CD4-positive, alpha-beta memory T cell (primary cell): ENCODE data around the gene EFHC2. TPM values are rescaled to one million over a fixed set of nuclear protein-coding genes. Genes with fewer than 3 reads are reported as not detected.
"Not testable (repeated sequence)": the region's sequence is repeated elsewhere in the genome, so short reads cannot be mapped to it uniquely, and the experiment has no call there.

ENCODE experiments used
- CTCF ChIA-PET: fragments of 350-600 bp; sonication (Branson Sonifier 250); formaldehyde crosslinking; loops from one replicate; lab custom pipeline; 2021; ENCODE audit warnings: inconsistent platforms; ENCODE audit not compliant: partially characterized antibody; lab: Charles Lee
- POLR2A ChIA-PET: fragments of 350-600 bp; sonication (Branson Sonifier 250); formaldehyde crosslinking; loops from one replicate; lab custom pipeline; 2021; ENCODE audit not compliant: partially characterized antibody; lab: Charles Lee
- DNase-seq, 5 donors: peaks; one replicate each; pipeline versions ENCODE4 v3.0.0 to v3.0.0-alpha.2; 2020 to 2022; ENCODE audit warnings: mixed read lengths in 1 of 5
- H3K27ac ChIP-seq: one replicate; pipeline ENCODE4 v1.7.0; 2013; ENCODE audit warnings: low read depth, low read length
- H3K27me3 ChIP-seq: 2 replicates; pipeline ENCODE4 v1.7.0; 2013; ENCODE audit warnings: mild to moderate bottlenecking, low read length, moderate library complexity; ENCODE audit not compliant: insufficient read depth
- H3K36me3 ChIP-seq: 2 replicates; pipeline ENCODE4 v1.7.0; 2013; ENCODE audit warnings: mild to moderate bottlenecking, low read length, moderate library complexity; ENCODE audit not compliant: insufficient read depth
- H3K4me1 ChIP-seq: 2 replicates; pipeline ENCODE4 v1.7.0; 2013; ENCODE audit warnings: mild to moderate bottlenecking, low read length, moderate library complexity; ENCODE audit not compliant: insufficient read depth
- H3K4me3 ChIP-seq, 2 donors: one replicate each; pipeline ENCODE4 v1.7.0; 2013; ENCODE audit warnings: low read length in 2 of 2, mild to moderate bottlenecking in 1 of 2
- H3K9me3 ChIP-seq, 2 donors: one replicate each; pipeline ENCODE4 v1.7.0; 2013; ENCODE audit warnings: low read length in 2 of 2, control low read depth in 1 of 2; ENCODE audit not compliant: control insufficient read depth in 1 of 2
- H3K27ac Mint-ChIP-seq, 7 donors: one replicate each; pipeline ENCODE4 v1.8.0; 2020 to 2021; ENCODE audit warnings: mixed read lengths in 7 of 7, mild to moderate bottlenecking in 6 of 7, inconsistent platforms in 3 of 7, moderate library complexity in 3 of 7
- H3K27me3 Mint-ChIP-seq, 2 donors: one replicate each; pipeline ENCODE4 v1.8.0; 2020 to 2021; ENCODE audit warnings: mixed read lengths in 2 of 2
- H3K36me3 Mint-ChIP-seq, 2 donors: one replicate each; pipeline ENCODE4 v1.8.0; 2020 to 2021; ENCODE audit warnings: mixed read lengths in 2 of 2, inconsistent platforms in 1 of 2, mild to moderate bottlenecking in 1 of 2
- H3K4me1 Mint-ChIP-seq, 4 donors: one replicate each; pipeline ENCODE4 v1.8.0; 2020 to 2021; ENCODE audit warnings: mixed read lengths in 4 of 4, mild to moderate bottlenecking in 1 of 4
- H3K4me3 Mint-ChIP-seq, 8 donors: one replicate each; pipeline ENCODE4 v1.8.0; 2020 to 2021; ENCODE audit warnings: mixed read lengths in 8 of 8, mild to moderate bottlenecking in 7 of 8, moderate library complexity in 6 of 8, inconsistent platforms in 3 of 8
- H3K9me3 Mint-ChIP-seq, 8 donors: one replicate each; pipeline ENCODE4 v1.8.0; 2020 to 2021; ENCODE audit warnings: mixed read lengths in 8 of 8, mild to moderate bottlenecking in 5 of 8, inconsistent platforms in 3 of 8, moderate library complexity in 1 of 8
- intact Hi-C: fragments of 100-400 bp; cut with micrococcal nuclease; formaldehyde crosslinking; loops from one replicate; pipeline ENCODE4 v1.15.1; 2023
- polyA plus RNA-seq, 2 donors: library from polyadenylated mRNA; unstranded; fragments of 300-500 nt; fragmentation: Illumina TruSeq; gene quantifications; one replicate each; pipeline ENCODE4 v1.2.3, GENCODE V29; 2021
- total RNA-seq, 2 experiments: library from RNA; stranded (reverse); gene quantifications; one replicate each; pipeline ENCODE4 v1.2.3, GENCODE V29; 2021

The EFHC2 gene
- total and polyA plus RNA-seq, 4 experiments from 2014 or later, result 0.94 to 6.3 (median 3.5) TPM

DNA sequence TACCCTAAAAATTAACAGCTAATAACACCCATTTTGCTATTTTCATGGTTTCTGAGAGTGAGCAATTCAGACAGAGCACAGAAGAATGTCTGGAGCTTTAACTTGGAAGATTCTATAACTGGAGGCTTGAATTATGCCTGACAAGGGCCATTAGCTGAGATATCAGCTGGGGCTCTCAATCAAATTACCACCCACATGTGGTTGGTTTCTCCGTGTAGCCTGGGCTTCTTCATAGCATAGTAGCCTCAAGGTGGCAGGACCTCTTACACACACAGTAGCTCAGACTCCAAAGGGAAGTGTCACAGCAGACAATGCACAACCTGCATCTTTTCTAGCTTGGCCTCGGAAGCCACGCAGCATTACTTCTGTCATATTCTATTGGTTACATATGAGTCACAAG lies 127.3 kb downstream of the EFHC2 start:
- Mint-ChIP-seq H3K4me1 (no peaks in the 10 kb centered on the region), H3K4me3 (no peak overlapping the region), H3K27me3 (no peaks in the 10 kb centered on the region), H3K27ac (no peak overlapping the region), H3K36me3 (peaks cover 0 to 7% of the 10 kb centered on the region in 2 donors), H3K9me3 (no peaks in the 10 kb centered on the region)
- ChIA-PET POLR2A (no interaction called here), CTCF (no interaction called here)
- H3K27me3 ChIP-seq, result no peaks in the 10 kb centered on the region
- no peak for DNase-seq
- H3K4me3 ChIP-seq, result no peak overlapping the region
- no peaks in the 10 kb centered on the region for H3K36me3 ChIP-seq
- no peaks in the 10 kb centered on the region for H3K9me3 ChIP-seq
- H3K27ac ChIP-seq, result no peak overlapping the region
- no peaks in the 10 kb centered on the region for H3K4me1 ChIP-seq
- intact Hi-C loops, result no loop called here

GRCh38 chrX:44203791-44204190 lies 139.7 kb downstream of the EFHC2 start:
- peaks cover 0 to 3% of the 10 kb centered on the region in 2 donors for H3K36me3 Mint-ChIP-seq
- Histone ChIP-seq H3K36me3 (no peaks in the 10 kb centered on the region), H3K27me3 (no peaks in the 10 kb centered on the region), H3K9me3 (no peaks in the 10 kb centered on the region), H3K4me3 (no peak overlapping the region), H3K27ac (no peak overlapping the region), H3K4me1 (no peaks in the 10 kb centered on the region)
- peaks cover 0 to 2% of the 10 kb centered on the region in 2 donors for H3K27me3 Mint-ChIP-seq
- ChIA-PET POLR2A (no interaction called here), CTCF (no interaction called here)
- H3K9me3 Mint-ChIP-seq, result peaks cover 0 to 9% (median 0%) of the 10 kb centered on the region in 8 donors
- intact Hi-C loops, result no loop called here
- H3K4me3 Mint-ChIP-seq, result no peak overlapping the region
- no peak for DNase-seq
- H3K27ac Mint-ChIP-seq, result peak overlapping the region in 1 of 7 donors; percentile 9
- no peaks in the 10 kb centered on the region for H3K4me1 Mint-ChIP-seq

DNA sequence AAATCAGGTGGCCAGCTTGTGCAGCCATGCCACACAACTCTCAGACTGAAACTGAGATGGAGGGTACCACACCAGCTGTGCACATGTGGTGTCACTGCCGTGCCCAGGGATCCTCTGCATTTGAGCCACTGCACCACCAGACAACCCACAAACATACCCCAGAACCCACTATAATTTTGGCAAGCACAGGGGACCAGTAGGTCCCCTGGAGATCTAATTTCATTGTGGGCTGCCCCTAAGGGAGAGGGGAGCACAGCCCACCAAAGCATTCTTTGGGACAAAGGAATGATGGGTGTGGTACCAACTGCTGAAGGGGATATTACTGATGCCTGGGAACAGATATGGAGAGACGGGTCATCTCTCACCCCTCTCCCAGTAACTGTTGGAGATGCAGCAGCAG lies 140.9 kb downstream of the EFHC2 start:
- H3K27me3 ChIP-seq, result no peaks in the 10 kb centered on the region
- H3K4me3 Mint-ChIP-seq, result no peak overlapping the region
- intact Hi-C loops, result no loop called here
- peaks cover 2 to 3% of the 10 kb centered on the region in 2 donors for H3K36me3 Mint-ChIP-seq
- H3K9me3 Mint-ChIP-seq, result peaks cover 0 to 10% (median 0%) of the 10 kb centered on the region in 8 donors
- no peak overlapping the region for H3K4me3 ChIP-seq
- H3K27me3 Mint-ChIP-seq, result peaks cover 0 to 2% of the 10 kb centered on the region in 2 donors
- DNase-seq, result no peak
- H3K27ac ChIP-seq, result no peak overlapping the region
- ChIA-PET CTCF (no interaction called here), POLR2A (no interaction called here)
- H3K36me3 ChIP-seq, result no peaks in the 10 kb centered on the region
- H3K4me1 ChIP-seq, result no peaks in the 10 kb centered on the region
- no peaks in the 10 kb centered on the region for H3K4me1 Mint-ChIP-seq
- no peaks in the 10 kb centered on the region for H3K9me3 ChIP-seq
- no peak overlapping the region for H3K27ac Mint-ChIP-seq

GRCh38 chrX:44189116-44189515 lies 154.4 kb downstream of the EFHC2 start:
- DNase-seq, result no peak
- Histone ChIP-seq H3K27ac (no peak overlapping the region), H3K36me3 (no peaks in the 10 kb centered on the region), H3K9me3 (no peaks in the 10 kb centered on the region), H3K4me1 (no peaks in the 10 kb centered on the region), H3K4me3 (no peak overlapping the region), H3K27me3 (no peaks in the 10 kb centered on the region)
- Mint-ChIP-seq H3K4me3 (no peak overlapping the region), H3K4me1 (no peaks in the 10 kb centered on the region), H3K27me3 (no peaks in the 10 kb centered on the region), H3K9me3 (no peaks in the 10 kb centered on the region), H3K27ac (no peak overlapping the region), H3K36me3 (peaks cover 6% of the 10 kb centered on the region in 2 donors)
- intact Hi-C loops, result no loop called here
- ChIA-PET POLR2A (no interaction called here), CTCF (no interaction called here)

DNA sequence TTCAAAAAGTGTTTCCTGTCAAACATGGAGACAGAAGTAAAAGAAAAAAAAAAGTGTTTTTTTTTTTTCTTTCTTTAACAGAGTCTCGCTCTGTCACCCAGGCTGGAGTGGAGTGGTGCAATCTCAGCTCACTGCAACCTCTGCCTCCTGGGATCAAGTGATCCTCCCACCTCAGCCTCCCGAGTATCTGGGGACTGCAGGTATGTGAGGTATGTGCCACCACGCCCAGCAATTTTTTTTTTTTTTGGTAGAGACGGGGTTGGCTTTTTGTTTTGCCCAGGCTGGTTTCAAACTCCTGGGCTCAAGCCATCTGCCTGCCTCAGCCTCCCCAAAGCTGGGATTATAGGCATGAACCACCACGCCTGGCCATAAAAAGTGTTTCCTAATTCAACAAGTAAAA lies 155.6 kb downstream of the EFHC2 start:
- CTCF ChIA-PET, POLR2A ChIA-PET, H3K4me1 Mint-ChIP-seq, H3K27me3 Mint-ChIP-seq, H3K4me3 ChIP-seq, H3K36me3 Mint-ChIP-seq, H3K27ac ChIP-seq, H3K27me3 ChIP-seq, H3K27ac Mint-ChIP-seq, H3K36me3 ChIP-seq, H3K4me3 Mint-ChIP-seq, H3K9me3 ChIP-seq, intact Hi-C loops, DNase-seq, H3K9me3 Mint-ChIP-seq, H3K4me1 ChIP-seq: not testable (repeated sequence)

GRCh38 chrX:44183329-44183728 lies 160.1 kb downstream of the EFHC2 start:
- Mint-ChIP-seq H3K27me3 (no peaks in the 10 kb centered on the region), H3K4me3 (no peak overlapping the region), H3K9me3 (no peaks in the 10 kb centered on the region), H3K27ac (no peak overlapping the region), H3K36me3 (peaks cover under 1 to 3% of the 10 kb centered on the region in 2 donors), H3K4me1 (no peaks in the 10 kb centered on the region)
- H3K4me3 ChIP-seq, result no peak overlapping the region
- H3K9me3 ChIP-seq, result no peaks in the 10 kb centered on the region
- no peak for DNase-seq
- H3K27ac ChIP-seq, result no peak overlapping the region
- intact Hi-C loops, result no loop called here
- ChIA-PET CTCF (no interaction called here), POLR2A (no interaction called here)
- no peaks in the 10 kb centered on the region for H3K4me1 ChIP-seq
- no peaks in the 10 kb centered on the region for H3K36me3 ChIP-seq
- no peaks in the 10 kb centered on the region for H3K27me3 ChIP-seq

DNA sequence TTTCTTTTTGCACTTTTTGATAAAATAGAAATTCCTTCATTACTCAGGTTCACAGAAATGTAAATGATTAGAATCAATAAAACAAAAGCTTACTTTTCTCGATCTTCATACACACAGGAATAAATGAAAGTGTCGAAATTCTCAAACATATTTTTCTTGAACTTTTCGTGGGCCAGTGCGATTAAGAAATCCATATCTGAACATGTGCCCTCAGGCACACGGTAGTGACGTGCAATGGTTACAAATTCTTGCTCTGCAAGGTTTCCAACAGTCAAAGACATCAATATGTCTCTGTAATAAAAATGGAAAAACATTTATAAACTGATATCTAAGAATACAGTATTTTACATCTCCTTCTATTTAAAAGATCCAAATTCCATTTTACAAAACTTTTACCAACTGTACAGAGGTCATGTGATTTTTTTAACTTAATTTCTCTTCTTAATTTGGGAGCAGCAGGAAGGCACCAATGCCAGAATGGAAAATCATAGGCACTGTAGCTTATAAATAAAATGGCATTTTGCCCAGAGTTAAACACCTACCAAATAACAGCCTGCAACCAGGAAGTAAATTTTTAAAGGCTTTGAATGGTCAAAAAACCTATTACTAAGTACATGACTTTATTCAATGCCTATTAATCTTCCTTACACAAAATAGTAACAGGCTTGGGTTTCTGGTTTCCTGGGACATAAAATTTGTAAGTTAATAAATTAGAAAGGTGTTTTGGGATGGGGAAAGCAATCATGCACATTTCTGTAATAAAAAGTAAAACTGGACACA lies 165.0 kb downstream of the EFHC2 start:
- Histone ChIP-seq H3K36me3 (no peaks in the 10 kb centered on the region), H3K27me3 (no peaks in the 10 kb centered on the region), H3K9me3 (no peaks in the 10 kb centered on the region), H3K27ac (no peak overlapping the region), H3K4me1 (no peaks in the 10 kb centered on the region), H3K4me3 (no peak overlapping the region)
- Mint-ChIP-seq H3K4me3 (no peak overlapping the region), H3K36me3 (peaks cover 7 to 12% of the 10 kb centered on the region in 2 donors), H3K27me3 (no peaks in the 10 kb centered on the region), H3K4me1 (no peaks in the 10 kb centered on the region), H3K9me3 (peaks cover 0 to 16% (median 6%) of the 10 kb centered on the region in 8 donors), H3K27ac (no peak overlapping the region)
- POLR2A ChIA-PET, result no interaction called here
- CTCF ChIA-PET, result no interaction called here
- intact Hi-C loops, result no loop called here
- no peak for DNase-seq
